Lung (tissue), 12 donors: ENCODE measurements around the gene WNT11. TPM values are rescaled to one million over a fixed set of nuclear protein-coding genes. Genes with fewer than 3 reads are reported as not detected.

Experiments
- ATAC-seq: fragments of 200-7000 bp; cut with Tn5 transposase; one replicate; pipeline ENCODE4 v1.9.1; 2020; ENCODE audit warnings: moderate number of reproducible peaks; ENCODE audit not compliant: insufficient read depth, low FRiP score
- DNase-seq, 3 donors: peaks; one replicate each; pipeline ENCODE4 v3.0.0-alpha.2; 2013 to 2017
- H3K27ac ChIP-seq, 2 donors: one replicate each; pipeline ENCODE4 v1.5.1; 2013; ENCODE audit warnings: mild to moderate bottlenecking in 2 of 2, moderate library complexity in 2 of 2, control low read depth in 1 of 2, inconsistent platforms in 1 of 2, low read depth in 1 of 2, low read length in 1 of 2
- H3K27me3 ChIP-seq, 3 donors: one replicate each; pipeline ENCODE4 v1.5.1; 2013; ENCODE audit warnings: low read length in 2 of 3; ENCODE audit not compliant: control insufficient read depth in 3 of 3, insufficient read depth in 3 of 3
- H3K36me3 ChIP-seq, 4 donors: one replicate each; pipeline ENCODE4 v1.5.1; 2013; ENCODE audit warnings: low read length in 4 of 4, mild to moderate bottlenecking in 1 of 4, moderate library complexity in 1 of 4; ENCODE audit not compliant: control insufficient read depth in 4 of 4, insufficient read depth in 4 of 4
- H3K4me1 ChIP-seq, 5 donors: one replicate each; pipeline ENCODE4 v1.5.1; 2013; ENCODE audit warnings: low read length in 5 of 5, mild to moderate bottlenecking in 2 of 5, moderate library complexity in 1 of 5; ENCODE audit not compliant: control insufficient read depth in 5 of 5, insufficient read depth in 5 of 5
- H3K4me3 ChIP-seq: one replicate; pipeline ENCODE4 v1.5.1; 2013; ENCODE audit warnings: mild to moderate bottlenecking, control low read depth, moderate library complexity
- H3K9ac ChIP-seq, 2 donors: one replicate each; pipeline ENCODE4 v1.5.1; 2013; ENCODE audit warnings: low read length in 2 of 2, control low read depth in 1 of 2; ENCODE audit not compliant: insufficient read depth in 1 of 2
- H3K9me3 ChIP-seq, 4 donors: one replicate each; pipeline ENCODE4 v1.5.1; 2013; ENCODE audit warnings: low read length in 3 of 4, mild to moderate bottlenecking in 1 of 4, moderate library complexity in 1 of 4; ENCODE audit not compliant: control insufficient read depth in 4 of 4, insufficient read depth in 3 of 4
- WGBS, 2 donors: extraction: QIAGEN DNeasy Blood & Tissue Kit; methylation state at CpG; one replicate each; pipeline ENCODE4 v1.1.7; 2013; 5-methylcytosine and 5-hydroxymethylcytosine counted together
- polyA plus RNA-seq, 2 donors: library from polyadenylated mRNA; stranded (reverse); fragments of 200-250 nt; gene quantifications; one replicate each; pipeline ENCODE4 v1.2.1, GENCODE V29; 2013
- total RNA-seq, 2 donors: library from RNA; depleted of rRNA in 1 of 2; stranded (reverse); fragments of >200 nt in 1 of 2; gene quantifications; one replicate each; pipeline ENCODE4 v1.2.1, GENCODE V29; 2014 to 2021
- TF ChIP-seq, protein P1 (sequence below): IDR thresholded peaks from 2 replicates; pipeline ENCODE4 v1.5.1; 2012; ENCODE audit warnings: mild to moderate bottlenecking; ENCODE audit errors: control extremely low read depth, extremely low read depth
- donor health status: control.
- donor health status: control.
- donor health status: Bipolar disorder and iron deficiency.
- donor health status: healthy.
- donor health status: DM: yes; HTN: yes; CAD: no.

WNT11 gene
- total and polyA plus RNA-seq, 4 donors, result 1.5 to 31.3 (median 3.6) TPM

- Histone ChIP-seq H3K9me3 (no peaks in the 10 kb centered on the region), H3K4me3 (no peak overlapping the region), H3K36me3 (peaks cover 0 to 37% (median 17%) of the 10 kb centered on the region in 4 donors), H3K9ac (no peak overlapping the region), H3K4me1 (peaks cover 0 to 28% (median 8%) of the 10 kb centered on the region in 5 donors), H3K27ac (no peak overlapping the region), H3K27me3 (no peaks in the 10 kb centered on the region)
- ATAC-seq (no peak), DNase-seq (peak in 1 of 3 donors; percentile 47)
- whole genome bisulfite sequencing, 2 donors, result 82 to 86% methylated on average over 21 of the region's 21 CpGs
- TF ChIP-seq, protein P1, sequence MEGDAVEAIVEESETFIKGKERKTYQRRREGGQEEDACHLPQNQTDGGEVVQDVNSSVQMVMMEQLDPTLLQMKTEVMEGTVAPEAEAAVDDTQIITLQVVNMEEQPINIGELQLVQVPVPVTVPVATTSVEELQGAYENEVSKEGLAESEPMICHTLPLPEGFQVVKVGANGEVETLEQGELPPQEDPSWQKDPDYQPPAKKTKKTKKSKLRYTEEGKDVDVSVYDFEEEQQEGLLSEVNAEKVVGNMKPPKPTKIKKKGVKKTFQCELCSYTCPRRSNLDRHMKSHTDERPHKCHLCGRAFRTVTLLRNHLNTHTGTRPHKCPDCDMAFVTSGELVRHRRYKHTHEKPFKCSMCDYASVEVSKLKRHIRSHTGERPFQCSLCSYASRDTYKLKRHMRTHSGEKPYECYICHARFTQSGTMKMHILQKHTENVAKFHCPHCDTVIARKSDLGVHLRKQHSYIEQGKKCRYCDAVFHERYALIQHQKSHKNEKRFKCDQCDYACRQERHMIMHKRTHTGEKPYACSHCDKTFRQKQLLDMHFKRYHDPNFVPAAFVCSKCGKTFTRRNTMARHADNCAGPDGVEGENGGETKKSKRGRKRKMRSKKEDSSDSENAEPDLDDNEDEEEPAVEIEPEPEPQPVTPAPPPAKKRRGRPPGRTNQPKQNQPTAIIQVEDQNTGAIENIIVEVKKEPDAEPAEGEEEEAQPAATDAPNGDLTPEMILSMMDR, result no peak
Observed at GRCh38 chr11:76194872-76195668, 11.2 kb downstream of the WNT11 start.

DNA sequence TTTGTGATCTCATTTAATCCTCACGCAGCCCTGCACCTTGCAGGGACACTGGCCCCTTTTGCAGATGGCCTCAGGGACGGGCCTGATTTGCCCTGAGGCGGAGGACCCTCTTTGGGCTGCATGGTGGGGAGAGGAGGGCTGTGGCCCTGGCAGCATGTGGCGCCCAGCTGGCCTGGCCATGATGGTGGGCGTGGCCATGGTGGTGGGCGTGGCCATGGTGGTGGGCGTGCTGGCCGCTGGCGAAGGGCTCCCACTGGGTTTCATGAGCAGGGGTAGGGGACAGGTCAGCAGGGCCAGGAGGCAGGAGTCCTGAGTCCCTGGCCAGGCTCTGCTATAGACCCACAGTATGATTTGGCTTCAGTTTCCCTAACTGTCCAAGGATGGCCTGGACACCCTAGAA, 13.1 kb downstream of the WNT11 start:
- H3K9ac ChIP-seq, result no peak overlapping the region
- ATAC-seq (no peak), DNase-seq (no peak)
- H3K36me3 ChIP-seq, result peaks cover 0 to 47% (median 22%) of the 10 kb centered on the region in 4 donors
- TF ChIP-seq, protein P1, result no peak
- 86 to 88% methylated on average over 9 of the region's 9 CpGs for WGBS, 2 donors
- no peaks in the 10 kb centered on the region for H3K27me3 ChIP-seq
- no peaks in the 10 kb centered on the region for H3K9me3 ChIP-seq
- H3K4me1 ChIP-seq, result peaks cover 0 to 30% (median 8%) of the 10 kb centered on the region in 5 donors
- H3K4me3 ChIP-seq, result no peak overlapping the region
- no peak overlapping the region for H3K27ac ChIP-seq

- WGBS, 2 donors, result 33 to 35% methylated on average over 7 of the region's 7 CpGs
- Histone ChIP-seq H3K4me1 (peaks cover 3 to 39% (median 24%) of the 10 kb centered on the region in 5 donors), H3K27ac (peak overlapping the region in 1 of 2 donors; percentile 59), H3K27me3 (no peaks in the 10 kb centered on the region), H3K36me3 (peaks cover 0 to 44% (median 19%) of the 10 kb centered on the region in 4 donors), H3K4me3 (no peak overlapping the region), H3K9me3 (no peaks in the 10 kb centered on the region), H3K9ac (no peak overlapping the region)
- TF ChIP-seq, protein P1, result no peak
- DNase-seq (peak; percentile 91 to 95 (median 93)), ATAC-seq (no peak)
Observed at GRCh38 chr11:76190376-76190775, 15.9 kb downstream of the WNT11 start.
